Measurements from ENCODE around the gene CELSR1.
"Not testable (repeated sequence)": the region's sequence is repeated elsewhere in the genome, so short reads cannot be mapped to it uniquely, and the experiment has no call there.

CELSR1 gene

DNA sequence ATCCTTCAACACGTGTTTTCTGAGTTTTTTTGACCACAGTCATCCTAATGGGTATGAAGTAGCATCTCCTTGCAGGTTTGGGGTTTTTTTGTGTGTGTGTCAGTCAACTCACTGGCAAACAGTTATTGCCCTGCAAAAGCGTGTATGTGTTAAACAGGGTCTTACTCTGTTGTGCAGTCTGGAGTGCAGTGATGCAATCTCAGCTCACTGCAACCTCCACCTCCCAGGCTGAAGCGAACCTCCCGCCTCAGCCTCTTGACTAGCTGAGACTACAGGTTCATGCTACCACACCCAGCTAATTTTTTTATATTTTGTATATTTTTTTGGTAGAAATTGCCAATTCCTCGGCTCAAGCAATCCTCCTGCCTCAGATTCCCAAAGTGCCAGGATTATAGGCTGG, 15.4 kb downstream of the CELSR1 start:
- no peak for DNase-seq (ENCODE audit: low spot score)
- no peak overlapping the region for H3K27ac ChIP-seq
- H3K4me3 ChIP-seq = no peak overlapping the region
- TF ChIP-seq, protein P1, sequence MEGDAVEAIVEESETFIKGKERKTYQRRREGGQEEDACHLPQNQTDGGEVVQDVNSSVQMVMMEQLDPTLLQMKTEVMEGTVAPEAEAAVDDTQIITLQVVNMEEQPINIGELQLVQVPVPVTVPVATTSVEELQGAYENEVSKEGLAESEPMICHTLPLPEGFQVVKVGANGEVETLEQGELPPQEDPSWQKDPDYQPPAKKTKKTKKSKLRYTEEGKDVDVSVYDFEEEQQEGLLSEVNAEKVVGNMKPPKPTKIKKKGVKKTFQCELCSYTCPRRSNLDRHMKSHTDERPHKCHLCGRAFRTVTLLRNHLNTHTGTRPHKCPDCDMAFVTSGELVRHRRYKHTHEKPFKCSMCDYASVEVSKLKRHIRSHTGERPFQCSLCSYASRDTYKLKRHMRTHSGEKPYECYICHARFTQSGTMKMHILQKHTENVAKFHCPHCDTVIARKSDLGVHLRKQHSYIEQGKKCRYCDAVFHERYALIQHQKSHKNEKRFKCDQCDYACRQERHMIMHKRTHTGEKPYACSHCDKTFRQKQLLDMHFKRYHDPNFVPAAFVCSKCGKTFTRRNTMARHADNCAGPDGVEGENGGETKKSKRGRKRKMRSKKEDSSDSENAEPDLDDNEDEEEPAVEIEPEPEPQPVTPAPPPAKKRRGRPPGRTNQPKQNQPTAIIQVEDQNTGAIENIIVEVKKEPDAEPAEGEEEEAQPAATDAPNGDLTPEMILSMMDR (IDR thresholded peaks at IDR 0.05) = no peak

DNA sequence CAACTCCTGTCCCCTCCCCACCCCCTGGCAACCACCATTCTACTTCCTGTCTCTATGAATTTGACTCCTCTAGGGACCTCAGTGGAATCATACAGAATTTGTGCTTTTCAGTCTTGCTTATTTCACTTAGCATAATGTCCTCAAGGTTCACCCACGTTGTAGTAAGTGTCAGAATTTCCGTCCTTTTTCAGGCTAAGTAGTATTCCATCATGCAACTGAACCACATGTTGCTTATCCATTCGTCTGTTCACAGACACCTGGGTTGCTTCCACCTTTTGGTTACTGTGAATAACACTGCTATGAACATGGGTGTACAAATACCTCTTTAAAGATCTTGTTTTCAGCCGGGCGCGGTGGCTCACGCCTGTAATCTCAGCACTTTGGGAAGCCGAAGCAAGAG, 16.5 kb downstream of the CELSR1 start:
- Histone ChIP-seq H3K4me3 (no peak overlapping the region), H3K27ac (no peak overlapping the region)
- TF ChIP-seq, protein P1 (IDR thresholded peaks at IDR 0.05) = no peak
- no peak for DNase-seq (ENCODE audit: low spot score)

DNA sequence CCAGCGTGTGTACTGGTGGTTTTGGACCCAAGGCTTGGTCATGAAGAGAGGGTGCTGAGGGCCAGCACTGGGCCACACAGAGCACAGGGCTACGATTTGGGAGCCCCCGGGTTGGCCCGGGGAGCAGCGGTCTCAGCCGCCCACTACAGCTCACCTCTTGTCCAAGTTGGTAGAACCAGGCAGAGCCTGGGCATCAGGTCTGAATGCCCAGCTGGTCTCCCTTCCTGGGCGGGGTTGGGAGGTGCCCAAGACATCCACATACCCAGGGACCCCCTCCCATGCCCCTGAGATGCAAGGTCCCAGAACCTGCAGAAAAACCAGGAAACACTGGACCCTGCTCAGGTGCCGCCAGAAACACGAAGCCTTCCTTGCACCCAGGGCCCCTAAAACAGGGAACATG, 18.0 kb downstream of the CELSR1 start:
- Histone ChIP-seq H3K27ac (no peak overlapping the region), H3K4me3 (no peak overlapping the region)
- no peak for DNase-seq (ENCODE audit: low spot score)
- TF ChIP-seq, protein P1 (IDR thresholded peaks at IDR 0.05) = no peak

DNA sequence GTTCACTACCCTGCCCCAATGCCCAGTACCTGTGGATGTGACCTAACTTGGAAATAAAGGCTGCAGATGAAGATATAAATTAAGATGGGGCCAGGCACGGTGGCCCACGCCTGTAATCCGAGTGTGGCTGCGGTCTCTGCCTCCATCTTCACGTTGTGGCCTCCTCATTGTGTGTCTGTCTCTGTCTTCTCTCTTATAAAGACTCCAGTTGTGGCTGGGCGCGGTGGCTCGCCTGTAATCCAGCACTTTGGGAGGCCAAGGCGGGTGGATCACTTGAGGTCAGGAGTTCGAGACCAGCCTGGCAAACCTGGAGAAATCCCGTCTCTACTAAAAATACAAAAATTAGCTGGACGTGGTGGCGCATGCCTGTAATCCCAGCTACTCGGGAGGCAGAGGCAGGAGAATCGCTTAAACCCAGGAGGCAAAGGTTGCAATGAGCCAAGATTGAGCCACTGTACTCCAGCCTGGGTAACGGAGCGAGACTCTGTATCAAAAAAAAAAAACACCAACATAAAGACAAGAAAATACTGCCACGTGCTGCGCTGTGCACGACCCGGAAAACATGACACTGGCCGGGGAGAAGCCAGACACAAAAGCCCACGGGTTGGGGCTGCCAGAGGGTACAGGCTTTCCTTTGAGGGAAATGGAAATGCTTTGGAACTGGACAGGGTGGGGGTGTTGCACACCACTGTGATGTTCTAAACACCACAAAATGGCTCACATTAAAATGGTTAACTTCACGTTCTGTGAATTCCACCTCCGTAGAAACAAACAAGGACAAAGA, 18.7 kb downstream of the CELSR1 start:
- Histone ChIP-seq H3K27ac (no peak overlapping the region), H3K4me3 (no peak overlapping the region)
- no peak for DNase-seq (ENCODE audit: low spot score)
- TF ChIP-seq, protein P1 (IDR thresholded peaks at IDR 0.05) = no peak

DNA sequence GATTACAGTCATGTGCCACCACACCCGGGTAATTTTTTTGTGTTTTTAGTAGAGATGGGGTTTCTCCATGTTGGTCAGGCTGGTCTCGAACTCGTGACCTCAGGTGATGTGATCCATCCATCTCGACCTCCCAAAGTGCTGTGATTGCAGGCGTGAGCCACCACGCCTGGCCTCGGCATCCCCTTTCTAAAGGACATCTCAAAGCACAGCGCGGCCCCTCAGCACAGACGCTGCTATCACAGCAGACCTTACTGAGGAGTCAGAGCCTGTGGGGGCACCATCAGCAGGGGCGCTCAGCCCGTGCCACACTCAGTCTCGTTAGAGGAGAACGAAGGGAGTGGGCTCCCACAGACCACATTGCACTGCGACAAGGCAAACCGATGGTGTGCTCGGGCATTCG, 19.4 kb downstream of the CELSR1 start:
- DNase-seq (ENCODE audit: low spot score) = no peak
- H3K27ac ChIP-seq = no peak overlapping the region
- no peak overlapping the region for H3K4me3 ChIP-seq
- TF ChIP-seq, protein P1 (IDR thresholded peaks at IDR 0.05) = no peak

DNA sequence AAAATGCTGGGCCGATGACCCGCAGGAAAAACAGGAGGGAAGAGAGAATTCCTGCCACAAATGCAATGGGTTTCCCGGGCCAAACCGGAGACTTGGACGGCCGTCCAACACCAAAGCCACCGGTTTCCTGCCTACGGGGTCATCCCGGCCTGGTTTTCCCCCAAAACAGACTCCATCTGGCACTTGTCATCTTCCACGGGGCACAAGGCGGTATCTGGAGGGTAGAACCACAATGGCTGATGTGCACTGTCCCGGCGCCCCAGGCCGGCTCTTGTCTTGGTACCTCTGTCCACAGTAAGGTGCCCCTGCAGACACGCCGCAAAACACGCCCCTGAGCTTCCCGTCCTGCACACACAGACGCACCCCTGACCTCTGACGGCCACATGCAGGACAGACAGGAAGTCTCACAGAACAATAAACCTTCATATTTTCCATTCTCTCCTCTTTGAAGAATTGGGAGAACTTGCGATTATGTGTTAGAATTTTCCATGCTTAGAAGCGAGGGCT, 20.1 kb downstream of the CELSR1 start:
- Histone ChIP-seq H3K27ac (no peak overlapping the region), H3K4me3 (no peak overlapping the region)
- no peak for DNase-seq (ENCODE audit: low spot score)
- TF ChIP-seq, protein P1 (IDR thresholded peaks at IDR 0.05) = no peak

DNA sequence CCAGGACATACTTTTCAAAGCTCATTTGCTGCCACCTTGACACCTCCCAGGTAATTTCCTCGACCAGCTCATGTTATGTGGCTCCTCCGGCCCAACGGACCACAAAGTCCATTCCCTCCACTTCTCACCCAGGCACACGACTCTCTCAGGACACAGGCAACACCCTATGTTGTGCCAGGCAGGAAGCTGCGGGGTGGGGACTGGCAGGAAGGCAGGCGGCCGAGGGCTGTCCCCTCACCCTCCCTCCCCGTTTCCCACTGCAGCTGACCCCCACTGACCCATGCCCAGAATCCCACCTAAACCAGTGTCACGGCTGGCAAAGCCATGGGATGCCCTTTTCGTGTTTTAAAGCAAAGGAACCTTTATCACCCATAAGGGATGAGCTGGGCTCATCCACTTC, 20.8 kb downstream of the CELSR1 start:
- TF ChIP-seq, protein P1 (IDR thresholded peaks at IDR 0.05) = no peak
- Histone ChIP-seq H3K27ac (no peak overlapping the region), H3K4me3 (no peak overlapping the region)
- DNase-seq (ENCODE audit: low spot score) = no peak

DNA sequence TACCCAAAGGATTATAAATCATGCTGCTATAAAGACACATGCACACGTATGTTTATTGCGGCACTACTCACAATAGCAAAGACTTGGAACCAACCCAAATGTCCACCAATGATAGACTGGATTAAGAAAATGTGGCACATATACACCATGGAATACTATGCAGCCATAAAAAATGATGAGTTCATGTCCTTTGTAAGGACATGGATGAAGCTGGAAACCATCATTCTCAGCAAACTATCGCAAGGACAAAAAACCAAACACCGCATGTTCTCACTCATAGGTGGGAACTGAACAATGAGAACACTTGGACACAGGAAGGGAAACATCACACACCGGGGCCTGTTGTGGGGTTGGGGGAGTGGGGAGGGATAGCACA, 21.3 kb downstream of the CELSR1 start:
- DNase-seq (ENCODE audit: low spot score); H3K27ac ChIP-seq; H3K4me3 ChIP-seq: not testable (repeated sequence)

Data from coronary artery (tissue), 2 donors.